SK-N-SH (cell line): Measurements from ENCODE around the gene DPF3. TPM values are rescaled to one million over a fixed set of nuclear protein-coding genes. Genes with fewer than 3 reads are reported as not detected.

Source experiments
- CTCF ChIA-PET: fragments of 300-600, 350-600 bp; formaldehyde crosslinking; extraction: SDS; loops from one replicate; lab custom pipeline; 2021; lab: Yijun Ruan, JAX
- POLR2A ChIA-PET: fragments of 350-600 bp; sonication (Branson Sonifier 250); formaldehyde crosslinking; extraction: SDS; loops from one replicate; lab custom pipeline; 2020; ENCODE audit warnings: antibody characterized with exemption, inconsistent platforms; lab: Yijun Ruan, JAX
- DNase-seq: peaks from one replicate; pipeline ENCODE4 v3.0.0; 2012
- H2AFZ ChIP-seq: fragments of 200-600 bp; sonication (generic); 2 replicates; pipeline ENCODE4 v1.8.1; 2016; ENCODE audit warnings: antibody characterized with exemption, mild to moderate bottlenecking, low read depth
- H3F3A ChIP-seq: fragments of 200-600 bp; sonication (generic); replicated peaks from 2 replicates; pipeline ENCODE3; 2016; ENCODE audit warnings: antibody characterized with exemption, mild to moderate bottlenecking; ENCODE audit not compliant: insufficient read depth
- H3K27ac ChIP-seq, 2 experiments: fragments of 200-500 bp in 1 of 2; fragments of 200-600 bp in 1 of 2; sonication (Bioruptor generic) in 1 of 2; sonication (generic), shearing (Covaris generic) in 1 of 2; 2 replicates each; pipeline versions ENCODE4 v1.5.1 to v1.6.1; 2014 to 2016; ENCODE audit warnings: low read depth in 2 of 2, inconsistent platforms in 1 of 2, low read length in 1 of 2, mild to moderate bottlenecking in 1 of 2, mixed read lengths in 1 of 2
- H3K27me3 ChIP-seq: fragments of 200-600 bp; sonication (generic), shearing (Covaris generic); 2 replicates; pipeline ENCODE4 v1.6.1; 2016; ENCODE audit warnings: mixed run types; ENCODE audit not compliant: insufficient read depth
- H3K36me3 ChIP-seq, 2 experiments: fragments of 200-500 bp in 1 of 2; fragments of 200-600 bp in 1 of 2; sonication (Bioruptor generic) in 1 of 2; sonication (generic) in 1 of 2; replicated peaks in 1 of 2; 2 replicates each; pipeline versions ENCODE3 to v1.5.1; 2014 to 2016; ENCODE audit warnings: low read length in 1 of 2, mild to moderate bottlenecking in 1 of 2; ENCODE audit not compliant: insufficient read depth in 2 of 2, control insufficient read depth in 1 of 2
- H3K4me1 ChIP-seq, 2 experiments: fragments of 200-500 bp in 1 of 2; fragments of 200-600 bp in 1 of 2; sonication (Bioruptor generic) in 1 of 2; sonication (generic), shearing (Covaris generic) in 1 of 2; 2 replicates each; pipeline versions ENCODE4 v1.5.1 to v1.6.1; 2014 to 2016; ENCODE audit warnings: low read depth in 1 of 2, low read length in 1 of 2, mixed run types in 1 of 2; ENCODE audit not compliant: insufficient read depth in 2 of 2, control insufficient read depth in 1 of 2
- H3K4me2 ChIP-seq: fragments of 200-600 bp; sonication (generic), shearing (Covaris generic); 2 replicates; pipeline ENCODE4 v1.6.1; 2017; ENCODE audit warnings: mixed run types
- H3K4me3 ChIP-seq, 2 experiments: fragments of 200-500 bp in 1 of 2; fragments of 200-600 bp in 1 of 2; sonication (Bioruptor generic) in 1 of 2; sonication (generic), shearing (Covaris generic) in 1 of 2; 2 replicates each; pipeline versions ENCODE4 v1.5.1 to v1.8.1; 2014 to 2016; ENCODE audit warnings: low read depth in 2 of 2, inconsistent platforms in 1 of 2, low read length in 1 of 2, mild to moderate bottlenecking in 1 of 2, mixed read lengths in 1 of 2, moderate library complexity in 1 of 2
- H3K79me2 ChIP-seq: fragments of 200-600 bp; sonication (generic); 2 replicates; pipeline ENCODE4 v1.8.1; 2017; ENCODE audit warnings: mild to moderate bottlenecking; ENCODE audit not compliant: insufficient read depth
- H3K9ac ChIP-seq: fragments of 200-600 bp; sonication (generic); 2 replicates; pipeline ENCODE4 v1.6.1; 2017; ENCODE audit warnings: mixed run types
- H3K9me2 ChIP-seq: fragments of 200-600 bp; sonication (generic); 2 replicates; pipeline ENCODE4 v1.6.1; 2017; ENCODE audit warnings: mixed run types
- H3K9me3 ChIP-seq: fragments of 200-600 bp; sonication (generic); 2 replicates; pipeline ENCODE4 v1.6.1; 2017; ENCODE audit warnings: mixed run types, mild to moderate bottlenecking, moderate library complexity
- H4K20me1 ChIP-seq: fragments of 200-600 bp; sonication (generic); 2 replicates; pipeline ENCODE4 v1.6.1; 2017; ENCODE audit warnings: mild to moderate bottlenecking, mixed run types; ENCODE audit not compliant: insufficient read depth
- CHD2 ChIP-seq: fragments of 150-350 bp; IDR thresholded peaks from 2 replicates; pipeline ENCODE4 v1.6.1; 2018; ENCODE audit warnings: low read length; ENCODE audit not compliant: partially characterized antibody
- EP300 ChIP-seq, 2 experiments: IDR thresholded peaks; 2 replicates each; pipeline versions ENCODE4 v1.4.0 to v1.6.1; 2012; ENCODE audit warnings: borderline replicate concordance in 1 of 2, low read depth in 1 of 2, low read length in 1 of 2
- FOSL2 ChIP-seq: IDR thresholded peaks from 2 replicates; pipeline ENCODE4 v1.4.0; 2012; ENCODE audit warnings: low read depth, mild to moderate bottlenecking, moderate library complexity, borderline replicate concordance
- FOXJ3 ChIP-seq: sonication (generic); formaldehyde crosslinking; IDR thresholded peaks from 2 replicates; pipeline ENCODE4 v1.5.1; 2020; ENCODE audit warnings: mild to moderate bottlenecking, missing genetic modification reagents
- GABPA ChIP-seq: IDR thresholded peaks from 2 replicates; pipeline ENCODE4 v1.4.0; 2012; ENCODE audit warnings: low read depth, mild to moderate bottlenecking
- GATA2 ChIP-seq: sonication (generic); formaldehyde crosslinking; IDR thresholded peaks from 2 replicates; pipeline ENCODE4 v1.5.0; 2020; ENCODE audit warnings: mild to moderate bottlenecking, missing genetic modification reagents
- JUND ChIP-seq: IDR thresholded peaks from 2 replicates; pipeline ENCODE4 v1.4.0; 2012
- MEF2A ChIP-seq: IDR thresholded peaks from 2 replicates; pipeline ENCODE4 v1.4.0; 2012; ENCODE audit warnings: low read depth, borderline replicate concordance
- RCOR1 ChIP-seq: fragments of 150-350 bp; IDR thresholded peaks from 2 replicates; pipeline ENCODE4 v1.6.1; 2017; ENCODE audit warnings: antibody characterized with exemption, low read length
- TAF1 ChIP-seq: IDR thresholded peaks from 2 replicates; pipeline ENCODE4 v1.6.1; 2012; ENCODE audit warnings: low read depth, mild to moderate bottlenecking, low read length, moderate library complexity, borderline replicate concordance
- TCF12 ChIP-seq: IDR thresholded peaks from 2 replicates; pipeline ENCODE4 v1.4.0; 2012
- whole genome bisulfite sequencing: methylation state at CpG from one replicate; pipeline ENCODE4 v1.1.6; 2017; ENCODE audit warnings: low lambda C conversion rate; 5-methylcytosine and 5-hydroxymethylcytosine counted together
- polyA plus RNA-seq, 3 experiments: library from polyadenylated mRNA; depleted of rRNA; stranded (reverse); fragments of >200 nt; gene quantifications; 2 replicates each; pipeline ENCODE4 v1.2.3, GENCODE V29; 2012
- TF ChIP-seq, protein P1 (sequence below): IDR thresholded peaks from 2 replicates; pipeline ENCODE4 v1.4.0; 2012; ENCODE audit warnings: low read depth
- TF ChIP-seq, protein P2 (sequence below): fragments of 200-600 bp; sonication (generic); IDR thresholded peaks from 2 replicates; pipeline ENCODE4 v1.6.1; 2017; ENCODE audit warnings: antibody characterized with exemption, mild to moderate bottlenecking, moderate library complexity
- TF ChIP-seq, protein P3 (sequence below): IDR thresholded peaks from 2 replicates; pipeline ENCODE4 v1.6.1; 2012; ENCODE audit warnings: mild to moderate bottlenecking, low read depth, low read length, moderate library complexity

DPF3 gene
- polyA plus RNA-seq, 1 of the 3 experiments (the other 2 are of a cell fraction), result 2.8 TPM

DNA sequence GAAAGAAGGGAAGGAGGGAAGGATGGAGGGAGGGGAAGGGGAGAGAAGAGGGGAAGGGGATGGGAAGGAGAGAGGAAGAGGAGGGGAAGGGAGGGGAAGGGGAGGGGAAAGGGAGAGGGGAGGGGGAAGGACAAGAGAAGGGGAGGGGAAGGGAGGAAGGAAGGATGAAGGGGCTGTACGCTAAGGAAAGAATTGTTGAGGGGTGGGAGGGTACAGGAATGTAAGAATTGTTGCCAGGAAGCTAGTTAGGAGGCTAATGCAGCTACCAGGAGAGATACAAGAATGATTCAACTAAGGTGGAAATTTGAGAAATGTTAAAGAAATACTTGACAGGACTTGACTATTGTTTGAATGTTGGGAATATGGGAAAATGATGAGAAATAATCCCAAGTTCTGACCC lies 261.2 kb downstream of the DPF3 start:
- POLR2A ChIA-PET, result no interaction called here
- Histone ChIP-seq H3K4me2 (no peak overlapping the region), H3K36me3 (no peaks in the 10 kb centered on the region), H3K9ac (no peak overlapping the region), H4K20me1 (no peaks in the 10 kb centered on the region), H3K79me2 (no peaks in the 10 kb centered on the region), H3K27ac (no peak overlapping the region), H2AFZ (no peak overlapping the region), H3K9me2 (no peaks in the 10 kb centered on the region), H3K27me3 (no peaks in the 10 kb centered on the region), H3F3A (peaks cover 16% of the 10 kb centered on the region), H3K4me3 (no peak overlapping the region), H3K4me1 (0 out of 4 replicates have a peak, but pooled peaks cover 0 to 4% of the 10 kb centered on the region in 2 experiments), H3K9me3 (no peaks in the 10 kb centered on the region)
- CTCF ChIA-PET, result no interaction called here
- WGBS, result 33% methylated on average over 1 of the region's 1 CpG
- TF ChIP-seq FOSL2 (no peak), EP300 (IDR thresholded peaks at IDR 0.05; ENCODE audit: borderline replicate concordance in 1 of 2, low read depth in 1 of 2, low read length in 1 of 2) (no peak), FOXJ3 (CRISPR knock-in tag) (no peak), MEF2A (no peak), RCOR1 (no peak), TAF1 (no peak), TCF12 (no peak), CHD2 (no peak), JUND (no peak), GATA2 (CRISPR knock-in tag) (no peak), GABPA (no peak)
- TF ChIP-seq, protein P1, sequence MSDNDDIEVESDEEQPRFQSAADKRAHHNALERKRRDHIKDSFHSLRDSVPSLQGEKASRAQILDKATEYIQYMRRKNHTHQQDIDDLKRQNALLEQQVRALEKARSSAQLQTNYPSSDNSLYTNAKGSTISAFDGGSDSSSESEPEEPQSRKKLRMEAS, result no peak
- TF ChIP-seq, protein P2, sequence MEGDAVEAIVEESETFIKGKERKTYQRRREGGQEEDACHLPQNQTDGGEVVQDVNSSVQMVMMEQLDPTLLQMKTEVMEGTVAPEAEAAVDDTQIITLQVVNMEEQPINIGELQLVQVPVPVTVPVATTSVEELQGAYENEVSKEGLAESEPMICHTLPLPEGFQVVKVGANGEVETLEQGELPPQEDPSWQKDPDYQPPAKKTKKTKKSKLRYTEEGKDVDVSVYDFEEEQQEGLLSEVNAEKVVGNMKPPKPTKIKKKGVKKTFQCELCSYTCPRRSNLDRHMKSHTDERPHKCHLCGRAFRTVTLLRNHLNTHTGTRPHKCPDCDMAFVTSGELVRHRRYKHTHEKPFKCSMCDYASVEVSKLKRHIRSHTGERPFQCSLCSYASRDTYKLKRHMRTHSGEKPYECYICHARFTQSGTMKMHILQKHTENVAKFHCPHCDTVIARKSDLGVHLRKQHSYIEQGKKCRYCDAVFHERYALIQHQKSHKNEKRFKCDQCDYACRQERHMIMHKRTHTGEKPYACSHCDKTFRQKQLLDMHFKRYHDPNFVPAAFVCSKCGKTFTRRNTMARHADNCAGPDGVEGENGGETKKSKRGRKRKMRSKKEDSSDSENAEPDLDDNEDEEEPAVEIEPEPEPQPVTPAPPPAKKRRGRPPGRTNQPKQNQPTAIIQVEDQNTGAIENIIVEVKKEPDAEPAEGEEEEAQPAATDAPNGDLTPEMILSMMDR, result no peak
- TF ChIP-seq, protein P3, sequence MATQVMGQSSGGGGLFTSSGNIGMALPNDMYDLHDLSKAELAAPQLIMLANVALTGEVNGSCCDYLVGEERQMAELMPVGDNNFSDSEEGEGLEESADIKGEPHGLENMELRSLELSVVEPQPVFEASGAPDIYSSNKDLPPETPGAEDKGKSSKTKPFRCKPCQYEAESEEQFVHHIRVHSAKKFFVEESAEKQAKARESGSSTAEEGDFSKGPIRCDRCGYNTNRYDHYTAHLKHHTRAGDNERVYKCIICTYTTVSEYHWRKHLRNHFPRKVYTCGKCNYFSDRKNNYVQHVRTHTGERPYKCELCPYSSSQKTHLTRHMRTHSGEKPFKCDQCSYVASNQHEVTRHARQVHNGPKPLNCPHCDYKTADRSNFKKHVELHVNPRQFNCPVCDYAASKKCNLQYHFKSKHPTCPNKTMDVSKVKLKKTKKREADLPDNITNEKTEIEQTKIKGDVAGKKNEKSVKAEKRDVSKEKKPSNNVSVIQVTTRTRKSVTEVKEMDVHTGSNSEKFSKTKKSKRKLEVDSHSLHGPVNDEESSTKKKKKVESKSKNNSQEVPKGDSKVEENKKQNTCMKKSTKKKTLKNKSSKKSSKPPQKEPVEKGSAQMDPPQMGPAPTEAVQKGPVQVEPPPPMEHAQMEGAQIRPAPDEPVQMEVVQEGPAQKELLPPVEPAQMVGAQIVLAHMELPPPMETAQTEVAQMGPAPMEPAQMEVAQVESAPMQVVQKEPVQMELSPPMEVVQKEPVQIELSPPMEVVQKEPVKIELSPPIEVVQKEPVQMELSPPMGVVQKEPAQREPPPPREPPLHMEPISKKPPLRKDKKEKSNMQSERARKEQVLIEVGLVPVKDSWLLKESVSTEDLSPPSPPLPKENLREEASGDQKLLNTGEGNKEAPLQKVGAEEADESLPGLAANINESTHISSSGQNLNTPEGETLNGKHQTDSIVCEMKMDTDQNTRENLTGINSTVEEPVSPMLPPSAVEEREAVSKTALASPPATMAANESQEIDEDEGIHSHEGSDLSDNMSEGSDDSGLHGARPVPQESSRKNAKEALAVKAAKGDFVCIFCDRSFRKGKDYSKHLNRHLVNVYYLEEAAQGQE, result no peak
- DNase-seq, result no peak
